Kidney (tissue), 14 donors: ENCODE measurements around the gene PLOD1. TPM values are rescaled to one million over a fixed set of nuclear protein-coding genes. Genes with fewer than 3 reads are reported as not detected.
"Not testable (repeated sequence)": the region's sequence is repeated elsewhere in the genome, so short reads cannot be mapped to it uniquely, and the experiment has no call there.

ENCODE experiments used
- DNase-seq, 5 donors: peaks; one replicate each; pipeline ENCODE4 v3.0.0-alpha.2; 2013 to 2020
- FAIRE-seq: peaks from 2 replicates; lab custom pipeline; 2012; peaks lifted over from hg19 to GRCh38; lab: Jason Lieb, UNC
- H3K27ac ChIP-seq, 2 donors: one replicate each; pipeline ENCODE4 v1.7.0; 2013; ENCODE audit warnings: low read depth in 2 of 2, low read length in 2 of 2, inconsistent platforms in 1 of 2
- H3K27me3 ChIP-seq: one replicate; pipeline ENCODE4 v1.7.1; 2013; ENCODE audit warnings: low read length, inconsistent platforms; ENCODE audit not compliant: control insufficient read depth, insufficient read depth
- H3K36me3 ChIP-seq, 3 donors: one replicate each; pipeline versions ENCODE4 v1.7.0 to v1.7.1; 2013; ENCODE audit warnings: low read length in 3 of 3, control low read depth in 1 of 3, inconsistent platforms in 1 of 3; ENCODE audit not compliant: insufficient read depth in 3 of 3, control insufficient read depth in 2 of 3
- H3K4me1 ChIP-seq, 3 donors: one replicate each; pipeline versions ENCODE4 v1.7.0 to v1.7.1; 2013; ENCODE audit warnings: low read length in 3 of 3, inconsistent platforms in 1 of 3, low read depth in 1 of 3; ENCODE audit not compliant: control insufficient read depth in 2 of 3, insufficient read depth in 2 of 3
- H3K4me3 ChIP-seq, 3 donors: one replicate each; pipeline versions ENCODE4 v1.7.0 to v1.8.1; 2013; ENCODE audit warnings: low read length in 3 of 3, control low read depth in 1 of 3, inconsistent platforms in 1 of 3
- H3K9ac ChIP-seq, 3 donors: one replicate each; pipeline versions ENCODE4 v1.7.0 to v1.7.1; 2013; ENCODE audit warnings: low read length in 3 of 3, control low read depth in 1 of 3, inconsistent platforms in 1 of 3
- H3K9me3 ChIP-seq, 3 donors: one replicate each; pipeline versions ENCODE4 v1.7.0 to v1.7.1; 2013; ENCODE audit warnings: low read length in 3 of 3, control low read depth in 1 of 3, inconsistent platforms in 1 of 3; ENCODE audit not compliant: control insufficient read depth in 2 of 3, insufficient read depth in 1 of 3
- intact Hi-C: fragments of 100-400 bp; cut with DNase I; formaldehyde crosslinking; loops from one replicate; pipeline ENCODE4 v1.11.1; 2022
- polyA plus RNA-seq: library from polyadenylated mRNA; stranded (reverse); fragments of 350-450 nt; fragmentation: Illumina TruSeq; extraction: RNeasy Lipid Tissue Mini Kit (QIAGEN cat#74804); gene quantifications from one replicate; pipeline ENCODE4 v1.2.3, GENCODE V29; 2014; ENCODE audit warnings: low read depth, low replicate concordance; ENCODE audit not compliant: insufficient read depth
- total RNA-seq: library from RNA; stranded (reverse); fragmentation: NEBNext Ultra II Directional; extraction: Animal tissue kit (Norgen Biotek cat#: 25700); gene quantifications from one replicate; pipeline ENCODE4 v1.2.1, GENCODE V29; 2021
- TF ChIP-seq, protein P1 (sequence below): IDR thresholded peaks from 3 replicates; pipeline ENCODE4 v1.5.1; 2012; ENCODE audit warnings: mild to moderate bottlenecking, moderate library complexity, borderline replicate concordance; ENCODE audit not compliant: insufficient read depth; ENCODE audit errors: extremely low read depth
- donor health status: control.
- donor health status: control.
- donor health status: control.
- donor health status: control.
- donor health status: control.
- donor health status: DM: yes; HTN: yes; CAD: no.
- donor health status: Normal renal cell carcinoma (clear cell type).

The PLOD1 gene
- total and polyA plus RNA-seq, 2 donors from 2014 or later = 58.8 to 103 TPM

DNA sequence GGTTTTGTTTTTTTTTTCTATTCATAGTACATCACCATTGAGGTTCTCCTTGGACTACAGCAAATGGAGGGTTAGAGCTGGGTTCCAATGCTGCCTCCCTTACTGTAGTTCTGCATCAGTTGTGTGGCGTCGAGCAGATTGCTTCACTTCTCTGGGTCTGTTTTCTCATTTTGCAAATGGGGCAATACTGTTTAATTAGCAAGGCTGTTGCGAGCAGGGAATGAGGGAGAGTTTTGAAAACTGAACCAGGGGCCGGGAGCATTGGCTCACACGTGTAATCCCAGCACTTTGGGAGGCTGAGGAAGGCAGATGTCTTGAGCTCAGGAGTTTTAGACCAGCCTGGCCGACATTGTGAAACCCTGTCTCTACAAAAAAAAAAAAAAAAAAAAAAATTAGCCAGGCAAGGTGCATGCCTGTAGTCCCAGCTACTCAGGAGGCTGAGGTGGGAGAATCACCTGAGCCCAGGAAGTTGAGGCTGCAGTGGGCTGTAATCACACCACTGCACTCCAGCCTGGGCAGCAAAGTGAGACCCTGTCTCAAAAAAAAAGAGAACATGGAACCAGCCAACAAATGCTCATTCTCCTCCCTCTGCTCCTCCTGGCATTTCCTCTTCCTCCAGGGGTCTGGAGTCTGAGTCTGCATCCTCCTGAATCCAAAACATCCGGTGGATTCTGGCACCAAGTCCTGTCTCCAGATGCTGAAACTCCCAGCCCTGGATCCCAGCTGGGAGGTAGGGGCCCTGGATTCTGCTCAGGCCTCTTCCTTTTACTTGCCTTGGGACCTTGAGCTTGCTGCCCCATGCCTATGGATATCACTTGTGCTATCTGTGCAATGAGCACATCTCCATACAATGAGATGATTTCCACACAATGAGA lies 3.7 kb upstream of the PLOD1 start:
- Histone ChIP-seq H3K9me3 (no peaks in the 10 kb centered on the region), H3K4me3 (no peak overlapping the region), H3K27ac (no peak overlapping the region), H3K27me3 (no peaks in the 10 kb centered on the region), H3K4me1 (peaks cover 0 to 16% (median 4%) of the 10 kb centered on the region in 3 donors), H3K36me3 (no peaks in the 10 kb centered on the region), H3K9ac (no peak overlapping the region)
- TF ChIP-seq, protein P1, sequence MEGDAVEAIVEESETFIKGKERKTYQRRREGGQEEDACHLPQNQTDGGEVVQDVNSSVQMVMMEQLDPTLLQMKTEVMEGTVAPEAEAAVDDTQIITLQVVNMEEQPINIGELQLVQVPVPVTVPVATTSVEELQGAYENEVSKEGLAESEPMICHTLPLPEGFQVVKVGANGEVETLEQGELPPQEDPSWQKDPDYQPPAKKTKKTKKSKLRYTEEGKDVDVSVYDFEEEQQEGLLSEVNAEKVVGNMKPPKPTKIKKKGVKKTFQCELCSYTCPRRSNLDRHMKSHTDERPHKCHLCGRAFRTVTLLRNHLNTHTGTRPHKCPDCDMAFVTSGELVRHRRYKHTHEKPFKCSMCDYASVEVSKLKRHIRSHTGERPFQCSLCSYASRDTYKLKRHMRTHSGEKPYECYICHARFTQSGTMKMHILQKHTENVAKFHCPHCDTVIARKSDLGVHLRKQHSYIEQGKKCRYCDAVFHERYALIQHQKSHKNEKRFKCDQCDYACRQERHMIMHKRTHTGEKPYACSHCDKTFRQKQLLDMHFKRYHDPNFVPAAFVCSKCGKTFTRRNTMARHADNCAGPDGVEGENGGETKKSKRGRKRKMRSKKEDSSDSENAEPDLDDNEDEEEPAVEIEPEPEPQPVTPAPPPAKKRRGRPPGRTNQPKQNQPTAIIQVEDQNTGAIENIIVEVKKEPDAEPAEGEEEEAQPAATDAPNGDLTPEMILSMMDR = no peak
- DNase-seq (peak in 1 of 5 donors; percentile 75), FAIRE-seq (no peak)
- intact Hi-C loops = no loop called here

DNA sequence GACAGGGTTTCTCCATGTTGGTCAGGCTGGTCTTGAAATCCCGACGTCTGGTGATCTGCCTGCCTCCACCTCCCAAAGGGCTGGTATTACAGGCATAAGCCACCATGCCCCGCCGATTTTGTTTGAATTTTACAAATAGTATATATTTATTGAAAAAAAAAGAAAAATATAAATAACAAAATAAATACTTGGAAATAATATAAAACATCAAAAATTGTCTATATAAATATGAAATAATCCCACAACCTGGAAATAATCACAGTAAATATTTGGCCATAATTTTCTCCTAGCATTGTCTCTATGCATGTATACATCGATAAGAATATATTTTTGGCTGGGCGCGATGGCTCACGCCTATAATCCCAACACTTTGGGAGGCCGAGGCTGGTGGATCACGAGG lies 2.7 kb upstream of the PLOD1 start:
- TF ChIP-seq, protein P1 = no peak
- Histone ChIP-seq H3K4me3 (no peak overlapping the region), H3K9me3 (no peaks in the 10 kb centered on the region), H3K36me3 (no peaks in the 10 kb centered on the region), H3K9ac (no peak overlapping the region), H3K4me1 (peaks cover 0 to 16% (median 4%) of the 10 kb centered on the region in 3 donors), H3K27me3 (no peaks in the 10 kb centered on the region), H3K27ac (no peak overlapping the region)
- DNase-seq (no peak), FAIRE-seq (no peak)
- intact Hi-C loops = no loop called here

DNA sequence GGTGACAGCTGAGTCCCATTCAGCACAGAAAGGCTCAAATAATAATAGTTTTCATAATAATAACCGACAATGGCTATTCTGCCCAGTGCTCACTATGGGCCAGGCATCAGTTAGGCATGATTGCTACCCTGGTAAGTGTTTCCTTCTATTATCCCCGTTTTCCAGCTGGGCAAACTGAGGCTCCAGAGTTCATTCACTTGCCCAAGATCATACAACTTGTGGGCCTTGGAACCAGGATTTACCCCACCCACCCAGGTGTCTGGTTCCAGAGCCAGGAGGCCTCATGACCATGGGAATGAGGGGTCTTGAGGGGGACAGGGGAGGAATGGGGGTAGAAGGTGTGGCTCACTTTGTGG lies 518 bp downstream of the PLOD1 start:
- intact Hi-C loops = no loop called here
- Histone ChIP-seq H3K4me1 (peaks cover 0 to 18% (median under 1%) of the 10 kb centered on the region in 3 donors), H3K9ac (peak overlapping the region; percentile 30 to 91 (median 78)), H3K27me3 (no peaks in the 10 kb centered on the region), H3K4me3 (peak overlapping the region; percentile 55 to 88 (median 82)), H3K36me3 (no peaks in the 10 kb centered on the region), H3K9me3 (no peaks in the 10 kb centered on the region), H3K27ac (peak overlapping the region; percentile 63 to 96)
- TF ChIP-seq, protein P1 = no peak
- FAIRE-seq (no peak), DNase-seq (peak in 1 of 5 donors; percentile 67)

DNA sequence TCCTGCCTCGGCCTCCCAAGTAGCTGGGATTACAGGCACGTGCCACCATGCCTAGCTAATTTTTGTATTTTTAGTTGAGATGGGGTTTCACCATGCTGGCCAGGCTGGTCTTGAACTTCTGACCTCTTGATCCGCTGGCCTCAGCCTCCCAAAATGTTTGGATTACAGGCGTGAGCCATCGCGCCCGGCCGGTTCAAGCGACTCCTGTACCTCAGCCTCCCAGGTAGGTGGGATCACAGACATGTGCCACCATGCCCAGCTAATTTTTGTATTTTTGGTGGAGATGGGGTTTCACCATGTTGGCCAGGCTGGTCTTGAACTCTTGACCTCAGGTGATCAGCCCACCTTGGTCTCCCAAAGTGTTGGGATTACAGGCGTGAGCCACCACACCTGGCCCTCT lies 1.2 kb downstream of the PLOD1 start:
- H3K4me1 ChIP-seq = peaks cover 0 to 22% (median 0%) of the 10 kb centered on the region in 3 donors
- not testable (repeated sequence) for H3K4me3 ChIP-seq

More for the DNA sequence above, 1.2 kb downstream of the PLOD1 start:
- H3K27me3 ChIP-seq, H3K9me3 ChIP-seq, FAIRE-seq, H3K9ac ChIP-seq, H3K27ac ChIP-seq, H3K36me3 ChIP-seq, intact Hi-C loops, DNase-seq: not testable (repeated sequence)
